DMS53 (cell line): ENCODE measurements around the gene FAT1.

Experiments used
- DNase-seq: peaks from one replicate; lab custom pipeline; 2025; lab: John Stamatoyannopoulos, UW

The FAT1 gene

DNA sequence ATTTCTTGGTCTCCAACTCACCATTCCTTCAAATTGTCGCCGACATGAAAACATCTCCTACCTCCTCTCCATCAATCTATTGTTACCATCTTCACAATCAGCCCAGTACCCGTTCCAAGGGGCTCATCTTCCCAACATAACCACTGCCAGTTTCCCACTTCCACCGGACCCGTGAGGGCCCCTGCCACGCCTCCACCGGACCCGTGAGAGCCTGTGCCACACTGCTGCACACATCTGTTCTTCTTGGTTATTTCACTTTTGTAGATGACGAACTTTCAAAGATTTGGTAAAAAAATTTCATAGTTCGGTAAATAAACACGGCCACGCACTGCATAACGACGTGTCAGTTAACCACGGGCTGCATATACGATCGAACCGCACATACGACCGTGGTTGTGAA is 65.0 kb downstream of the FAT1 start:
- no peak for DNase-seq

DNA sequence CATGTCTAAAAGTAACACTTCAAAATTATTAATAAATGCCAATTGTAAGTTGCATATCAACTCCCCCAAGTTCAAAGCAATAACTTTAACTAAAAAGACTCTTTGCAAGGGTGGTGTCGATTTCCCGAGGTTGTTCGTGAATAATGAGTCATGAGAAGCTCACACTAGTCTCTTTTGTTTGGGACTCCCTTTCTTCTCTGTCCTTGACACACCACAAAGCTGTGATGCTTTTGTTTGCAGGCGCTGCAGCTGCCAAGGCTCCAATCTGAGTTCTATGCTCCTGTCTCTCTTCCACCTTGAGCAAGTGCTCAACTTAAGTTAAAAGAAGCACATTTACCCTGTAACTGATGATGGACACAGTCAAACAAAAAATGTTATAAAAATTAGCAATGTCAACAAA is 65.9 kb downstream of the FAT1 start:
- DNase-seq = peak; percentile 53

DNA sequence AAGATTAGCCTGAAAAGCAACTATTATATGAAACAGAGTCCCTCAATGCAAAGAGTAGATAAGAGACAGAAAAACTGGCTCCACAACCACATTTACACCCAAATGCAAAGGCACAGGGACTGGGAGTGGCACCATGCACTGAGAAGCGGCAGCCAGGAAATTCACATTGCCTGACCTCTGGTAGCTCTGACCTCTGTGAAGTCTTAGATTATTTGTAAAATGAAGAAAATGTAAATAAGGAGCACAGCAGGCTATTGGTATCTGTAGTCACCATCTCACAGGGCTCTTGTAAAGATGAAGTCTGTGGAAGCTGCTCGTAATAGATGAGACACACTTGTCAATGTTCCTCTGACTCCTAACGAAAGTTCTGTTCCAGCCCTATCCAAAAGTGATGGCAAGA is 69.7 kb downstream of the FAT1 start:
- DNase-seq = no peak

DNA sequence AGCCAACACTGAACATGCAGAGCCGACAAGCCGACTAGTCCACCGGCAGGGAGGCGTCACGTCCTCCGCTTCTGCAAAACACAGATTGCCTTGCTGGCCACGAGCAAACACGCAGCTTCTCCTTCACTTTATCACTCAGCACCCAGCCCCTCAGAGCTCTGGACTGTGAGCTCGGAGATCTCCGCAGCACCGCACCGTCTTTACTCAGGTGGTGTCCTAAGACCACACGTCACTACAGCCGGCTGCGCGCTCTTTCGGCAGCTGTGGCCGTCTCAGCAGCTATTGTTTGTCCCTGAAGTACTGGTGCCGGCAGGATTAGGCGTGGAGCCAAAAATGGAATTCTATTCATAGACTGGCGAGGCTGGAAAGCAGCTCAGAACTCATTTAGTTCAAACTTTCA is 72.0 kb downstream of the FAT1 start:
- peak; percentile 93 for DNase-seq

DNA sequence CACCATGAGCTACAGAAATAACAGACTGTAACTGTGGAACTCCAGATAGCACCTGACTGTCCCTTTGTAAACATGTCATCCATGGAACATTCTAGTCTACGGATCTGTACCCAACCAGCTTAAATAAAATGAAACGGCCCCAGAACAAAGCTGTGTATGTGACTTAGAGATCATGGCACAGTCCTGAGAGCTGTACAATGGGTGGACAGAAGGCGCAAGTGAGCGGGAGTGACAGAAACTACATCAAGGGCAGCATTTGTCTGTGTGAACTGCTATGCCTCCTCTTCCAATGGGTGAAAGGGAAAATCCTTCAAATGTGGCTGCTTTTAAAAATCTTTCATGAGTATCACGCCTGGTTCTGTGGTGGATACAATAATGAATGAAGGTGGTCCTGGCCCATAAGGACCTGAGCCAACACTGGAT is 72.5 kb downstream of the FAT1 start:
- peak; percentile 78 for DNase-seq

DNA sequence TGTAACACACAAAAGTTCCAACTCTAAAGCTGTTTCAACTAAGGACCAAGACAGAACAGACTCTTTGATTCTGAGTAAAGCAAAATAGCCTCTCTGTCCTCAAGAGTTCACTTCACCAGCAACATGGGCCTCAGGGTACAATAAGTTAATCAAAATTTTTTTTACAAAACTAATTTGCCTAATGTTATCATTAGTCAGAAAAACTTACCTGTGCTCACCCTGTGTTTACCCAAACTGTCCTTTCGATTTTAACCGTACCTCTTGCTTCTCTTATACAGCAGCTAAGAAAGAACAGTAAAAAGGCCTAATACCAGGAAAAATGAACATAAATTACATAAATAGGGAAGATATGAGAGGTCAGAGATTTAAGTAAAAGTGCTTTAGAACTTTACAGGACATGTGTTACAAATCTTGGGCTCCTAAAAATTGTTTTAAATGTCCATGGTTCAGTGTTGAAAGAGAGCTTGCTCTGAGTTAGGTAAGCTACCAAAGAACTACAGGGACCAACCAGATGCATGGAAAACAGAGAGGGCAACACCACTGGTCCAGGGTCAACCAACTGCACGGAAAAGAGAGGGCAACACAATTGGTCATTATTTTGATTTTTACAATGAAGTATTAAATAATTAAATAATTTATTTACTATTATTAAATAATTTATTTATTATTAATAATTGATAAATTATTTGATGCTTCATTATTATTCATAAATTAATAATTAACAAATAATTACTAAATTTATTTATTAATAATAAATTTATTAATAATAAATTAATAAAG is 73.1 kb downstream of the FAT1 start:
- DNase-seq = peak; percentile 10

DNA sequence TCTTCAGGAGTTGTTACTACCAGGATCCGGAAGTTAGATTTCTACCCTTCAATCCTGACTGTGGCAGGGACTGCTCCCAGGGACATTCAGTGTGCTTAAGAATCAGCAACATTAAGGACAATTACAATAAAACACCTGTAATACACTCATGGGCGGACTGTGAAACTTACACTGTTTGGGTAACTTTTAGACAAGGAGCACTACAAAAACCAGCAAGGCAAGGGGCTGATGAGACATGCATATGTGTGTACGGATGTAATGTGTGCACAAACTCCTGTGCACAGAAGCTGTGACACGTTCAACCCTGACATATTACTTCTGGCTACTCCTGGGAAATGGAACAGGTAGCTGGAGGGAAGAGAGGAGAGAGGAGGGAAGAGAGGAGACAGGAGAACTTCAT is 75.8 kb downstream of the FAT1 start:
- DNase-seq = no peak

DNA sequence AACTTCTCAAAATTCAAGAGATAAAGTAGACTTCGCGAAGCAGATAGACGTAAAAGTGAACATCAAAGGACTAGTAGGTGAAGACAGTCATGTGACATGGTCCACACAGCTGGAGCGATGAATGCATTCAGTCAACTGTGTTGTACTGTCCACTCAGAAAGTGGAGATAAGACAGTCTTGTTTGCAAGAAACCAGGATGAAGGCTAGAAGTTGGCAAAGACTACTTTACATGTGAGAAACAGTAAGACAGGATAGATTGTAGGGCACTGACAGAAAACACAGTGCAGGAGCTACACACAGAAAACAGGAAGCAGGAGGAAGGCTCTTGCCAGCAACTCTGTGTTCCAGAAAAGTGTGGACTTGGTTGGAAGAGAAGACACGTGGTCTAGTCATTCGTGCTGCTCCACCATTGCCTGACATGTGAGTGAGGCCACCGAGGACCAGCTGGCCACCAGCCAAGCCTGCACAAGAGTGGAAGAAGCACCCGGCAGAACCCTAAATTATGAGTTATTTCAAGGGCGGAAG is 78.9 kb downstream of the FAT1 start:
- peak; percentile 22 for DNase-seq

DNA sequence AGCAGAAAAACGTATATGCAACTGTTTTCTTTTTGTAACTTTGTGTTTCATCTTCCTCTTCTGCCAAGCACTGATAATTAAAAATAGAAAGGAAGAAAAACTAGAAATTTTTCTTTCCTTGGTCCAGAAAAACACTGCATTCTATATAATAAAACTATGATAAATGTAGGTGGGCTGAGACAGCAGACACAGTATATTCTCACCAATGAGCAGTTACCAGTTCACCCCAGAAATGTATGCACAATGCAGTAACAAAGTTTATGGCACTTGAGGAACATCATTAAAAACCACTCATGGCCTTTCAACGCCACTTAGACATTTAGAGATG is 79.4 kb downstream of the FAT1 start:
- DNase-seq = peak; percentile 18

DNA sequence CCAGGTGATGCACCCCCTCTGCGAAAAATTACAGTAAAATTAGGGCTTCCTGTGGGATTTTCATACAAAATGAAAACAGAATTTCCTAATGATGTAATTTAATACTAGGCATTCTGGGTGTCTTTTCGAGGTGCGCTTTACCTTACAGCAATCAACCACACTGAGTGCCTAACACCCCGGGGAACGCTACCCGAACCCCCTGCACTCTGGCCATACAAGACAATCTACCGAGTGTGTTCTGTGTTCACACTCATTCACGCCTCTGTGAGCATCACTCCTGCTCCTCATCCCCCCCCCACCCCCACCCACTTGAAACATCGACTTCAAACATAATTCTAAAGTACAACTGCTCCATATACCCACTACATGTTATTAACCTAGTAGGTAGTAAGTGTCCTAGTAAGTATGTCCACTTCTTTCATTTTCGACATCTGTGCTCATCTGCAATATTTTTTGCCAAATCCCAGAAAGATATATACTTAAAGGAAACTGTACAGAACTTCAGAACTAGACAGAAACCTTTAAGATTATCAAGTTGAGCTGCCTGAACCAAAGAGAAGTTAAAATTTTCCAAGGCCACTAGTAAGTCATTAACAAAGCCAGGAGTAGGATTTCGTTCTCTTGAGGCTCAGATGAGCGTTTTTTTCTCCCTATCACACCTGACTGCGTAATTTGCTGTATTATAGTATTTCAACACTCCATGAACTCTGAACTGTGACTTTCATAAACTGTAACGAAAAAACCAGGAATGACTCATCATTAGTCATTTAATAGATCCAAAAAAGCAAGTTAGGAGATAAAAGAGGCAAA is 80.0 kb downstream of the FAT1 start:
- DNase-seq = peak; percentile 60

DNA sequence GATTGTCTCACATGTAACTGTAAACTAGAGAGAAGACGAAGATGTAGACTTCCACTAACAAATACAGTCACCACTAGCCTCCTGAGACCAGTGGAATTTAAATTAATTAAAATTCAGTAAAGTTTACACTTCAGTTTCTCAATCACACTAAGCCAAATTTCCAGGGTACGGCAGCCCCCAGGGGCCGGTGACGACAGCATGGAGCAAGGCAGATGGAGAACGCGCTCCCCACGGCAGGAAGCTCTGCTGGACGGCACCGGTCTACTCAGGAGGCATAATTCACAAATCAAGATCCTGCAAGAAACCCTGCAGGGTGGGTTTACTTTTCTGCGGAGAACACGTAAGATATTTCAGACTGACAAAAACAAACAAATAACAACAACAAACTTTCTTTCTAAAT is 80.7 kb downstream of the FAT1 start:
- no peak for DNase-seq

DNA sequence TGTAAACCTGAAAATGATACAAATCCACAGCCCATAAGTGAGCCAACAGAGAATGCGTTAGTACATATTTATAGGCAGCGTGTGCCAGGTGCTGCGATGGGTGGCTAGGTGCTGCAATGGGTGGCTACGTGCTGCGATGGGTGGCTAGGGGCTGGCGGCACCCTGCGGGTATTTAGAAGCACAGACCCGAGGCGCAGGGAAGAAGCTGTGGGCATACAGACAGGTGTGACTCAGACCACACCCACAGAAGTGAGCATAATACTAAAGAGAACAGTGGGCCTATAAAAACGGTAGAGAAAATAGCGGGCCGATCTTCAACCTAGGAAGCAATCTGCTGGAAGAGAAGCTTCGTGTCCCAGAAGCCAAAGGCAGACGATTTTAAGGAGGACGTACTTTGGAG is 81.1 kb downstream of the FAT1 start:
- no peak for DNase-seq

DNA sequence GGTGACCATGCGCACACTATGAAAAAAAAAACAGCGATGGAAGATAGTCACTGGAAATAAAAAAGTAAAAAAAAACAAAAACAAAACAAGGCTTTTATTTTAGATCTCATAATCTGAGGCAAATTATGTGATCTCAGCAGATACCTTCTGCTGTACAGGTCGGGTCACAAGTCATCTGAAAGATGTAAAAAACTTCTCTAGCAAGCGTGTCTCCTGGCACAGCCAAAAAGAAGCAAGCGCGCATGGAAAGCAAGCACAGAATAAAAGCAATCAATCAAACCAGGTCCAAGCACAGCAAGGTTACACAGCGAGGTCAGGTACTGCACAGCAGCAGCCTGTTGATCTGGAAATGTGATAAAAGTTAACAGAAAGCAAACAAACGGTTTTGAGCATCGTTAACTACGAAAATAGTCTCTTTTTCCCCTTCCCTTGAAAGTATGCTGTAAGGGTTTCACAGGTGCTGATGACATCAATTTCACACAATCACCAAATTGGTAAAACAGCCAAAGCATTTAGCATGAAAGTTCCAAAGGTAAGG is 89.0 kb downstream of the FAT1 start:
- no peak for DNase-seq

DNA sequence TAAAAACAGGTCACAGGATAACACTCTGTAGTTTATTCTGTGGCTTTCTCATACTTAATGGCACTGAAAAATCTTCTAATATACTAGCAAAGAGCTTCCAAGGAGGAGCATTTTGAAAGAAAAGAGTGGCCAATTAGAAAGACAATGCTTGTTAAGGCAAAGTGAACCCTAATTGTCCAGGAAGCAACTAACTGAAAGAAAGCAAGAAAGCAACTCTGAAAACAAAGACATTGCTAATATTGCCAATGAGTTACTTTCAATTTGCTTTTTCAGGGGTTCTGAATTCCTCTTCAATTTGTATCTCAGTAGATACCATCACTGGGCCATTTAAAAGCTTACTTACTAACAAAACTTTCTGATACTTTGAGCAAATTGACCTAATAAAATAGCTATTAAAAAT is 89.8 kb downstream of the FAT1 start:
- DNase-seq = no peak

DNA sequence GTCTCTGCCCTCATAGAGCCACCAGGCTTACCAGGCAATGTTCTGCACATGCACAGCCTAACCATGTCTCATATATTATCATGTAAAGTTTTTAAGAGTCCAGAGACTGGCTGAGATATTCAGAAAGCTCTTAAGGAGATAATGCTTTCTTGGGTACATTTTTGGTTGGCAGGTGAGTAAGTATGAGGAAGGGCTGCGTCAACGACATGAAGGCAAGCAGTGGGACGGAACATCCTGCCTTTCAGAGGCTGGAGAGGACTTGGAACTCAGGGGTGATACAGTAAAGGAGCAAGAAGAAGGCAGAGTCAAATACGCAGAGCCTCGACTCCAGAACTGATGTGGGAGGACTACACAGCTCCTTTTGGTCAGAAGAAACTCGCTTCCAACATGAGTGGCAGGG is 93.5 kb downstream of the FAT1 start:
- DNase-seq = no peak

DNA sequence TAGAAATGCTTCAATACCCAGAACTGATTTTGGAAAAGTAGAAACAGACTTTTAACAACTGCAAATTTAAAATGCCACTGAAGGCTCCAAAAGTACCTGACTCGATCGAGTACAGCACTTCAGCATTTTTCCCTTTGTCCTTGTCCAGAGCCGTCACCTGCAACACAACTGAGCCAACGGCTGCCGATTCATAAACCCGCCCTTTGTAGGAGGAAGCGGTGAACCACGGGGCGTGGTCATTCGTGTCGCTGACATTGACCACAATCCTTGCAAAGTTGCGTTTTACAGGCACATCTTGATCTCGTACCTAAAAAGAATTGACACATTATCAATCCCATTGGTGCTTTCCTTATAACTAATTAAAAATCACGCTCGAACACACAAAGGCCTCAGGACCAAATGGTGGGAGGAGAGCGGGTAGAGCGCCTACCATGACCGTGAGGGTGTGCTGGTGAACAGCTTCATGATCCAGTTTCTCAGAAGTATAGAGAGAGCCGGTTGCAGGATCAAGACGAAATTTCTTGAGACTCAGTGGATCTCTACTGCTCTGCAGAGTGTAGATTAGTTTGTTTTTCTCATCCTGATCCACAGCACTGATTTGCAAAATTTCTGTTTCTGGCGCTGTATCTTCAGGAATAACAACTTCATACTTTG is 95.5 kb downstream of the FAT1 start:
- no peak for DNase-seq

DNA sequence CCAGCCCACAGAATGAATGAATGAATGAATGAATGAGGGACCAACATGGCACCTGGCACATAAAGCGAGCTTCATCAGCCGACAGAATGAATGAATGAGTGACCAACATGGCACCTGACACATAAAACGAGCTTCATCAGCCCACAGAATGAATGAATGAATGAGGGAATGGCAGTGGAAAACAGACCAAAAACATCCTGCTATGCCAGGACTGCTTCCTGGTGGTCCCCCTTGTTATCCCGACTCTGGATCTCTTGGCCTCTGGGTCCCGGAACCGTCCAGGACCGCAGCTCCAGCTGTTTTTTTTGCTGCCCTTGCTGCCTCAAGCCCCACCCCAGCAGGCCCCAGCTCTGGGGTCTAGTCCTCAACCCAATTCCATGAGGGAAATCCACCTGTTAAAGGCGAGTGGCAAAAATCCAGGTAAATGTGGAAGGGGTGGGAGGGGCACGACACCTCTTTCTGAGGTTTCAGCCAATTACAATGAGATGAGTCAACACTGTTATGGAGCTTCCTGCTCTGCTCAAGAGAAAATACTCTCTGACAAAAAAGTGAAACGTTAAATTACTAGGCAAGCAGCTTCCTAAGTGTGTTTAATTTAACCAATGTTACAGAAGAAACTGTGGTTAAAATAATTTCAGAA is 96.3 kb downstream of the FAT1 start:
- DNase-seq = peak; percentile 51

DNA sequence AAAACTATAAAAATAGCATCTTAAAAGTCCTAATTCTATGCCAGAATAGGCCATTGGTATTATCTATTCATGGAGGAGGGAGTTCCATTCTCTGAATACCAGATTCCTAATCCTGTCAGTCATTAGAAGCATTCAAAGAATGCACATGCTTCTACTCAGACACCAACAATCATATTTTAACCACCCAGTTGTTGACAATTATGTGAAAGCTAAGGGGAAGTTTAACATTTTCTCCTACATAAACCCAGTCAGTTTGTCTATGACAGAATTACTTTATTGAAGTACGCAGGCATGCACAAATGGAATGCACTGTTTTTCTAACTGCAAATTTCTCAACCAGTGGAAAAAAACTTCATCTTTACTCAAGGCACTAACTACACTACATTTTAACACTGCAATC is 98.7 kb downstream of the FAT1 start:
- DNase-seq = no peak

DNA sequence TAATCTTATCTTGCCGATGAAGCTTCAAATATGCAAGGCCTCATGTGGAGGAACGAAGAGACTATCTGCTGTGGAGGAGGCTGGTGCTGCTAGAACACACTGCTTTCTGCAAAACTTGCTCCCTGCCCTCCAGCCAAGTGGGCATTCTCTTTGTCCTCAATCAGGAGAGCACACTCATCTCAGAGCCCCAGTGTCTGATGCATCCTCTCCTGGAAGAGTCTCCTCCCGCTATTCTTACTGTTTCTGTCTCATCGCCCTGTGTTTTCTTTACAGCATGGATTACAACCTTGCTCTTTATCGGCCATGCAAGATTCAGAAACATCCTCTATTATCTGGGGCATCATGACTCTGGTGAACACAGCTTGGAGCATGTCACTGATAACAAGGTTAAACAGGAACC is 100.1 kb downstream of the FAT1 start:
- no peak for DNase-seq

DNA sequence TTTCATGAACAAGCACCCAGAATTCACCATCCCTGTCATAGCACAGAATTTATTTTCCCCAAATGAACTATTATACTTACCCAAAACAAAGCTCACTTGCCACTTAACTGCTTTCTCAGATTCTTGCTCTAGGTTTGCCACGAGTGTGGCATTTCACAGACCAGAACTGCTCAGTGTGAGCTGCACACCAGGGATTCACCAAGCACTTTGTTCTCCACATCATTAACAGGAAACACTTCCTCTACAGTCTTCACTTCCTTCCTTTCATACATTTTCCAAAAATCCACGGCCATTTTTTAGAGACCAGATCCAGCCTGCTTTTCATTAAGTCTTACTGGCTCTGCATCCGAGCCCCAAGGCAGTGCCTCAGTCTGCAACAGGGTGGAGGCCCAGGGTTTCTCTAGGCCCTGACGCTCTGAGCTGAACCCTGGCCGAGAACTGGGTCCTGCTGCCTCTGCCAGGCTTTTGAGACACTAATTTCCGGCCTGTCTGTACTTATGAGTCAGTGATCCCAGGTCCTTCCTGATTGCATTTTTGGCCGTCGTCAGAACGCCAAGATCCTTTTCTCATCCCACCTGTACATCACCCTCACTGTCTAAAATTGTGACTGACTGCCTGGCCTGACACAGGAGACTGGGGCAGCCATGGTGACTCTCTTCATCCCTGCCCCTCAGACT is 100.7 kb downstream of the FAT1 start:
- no peak for DNase-seq

DNA sequence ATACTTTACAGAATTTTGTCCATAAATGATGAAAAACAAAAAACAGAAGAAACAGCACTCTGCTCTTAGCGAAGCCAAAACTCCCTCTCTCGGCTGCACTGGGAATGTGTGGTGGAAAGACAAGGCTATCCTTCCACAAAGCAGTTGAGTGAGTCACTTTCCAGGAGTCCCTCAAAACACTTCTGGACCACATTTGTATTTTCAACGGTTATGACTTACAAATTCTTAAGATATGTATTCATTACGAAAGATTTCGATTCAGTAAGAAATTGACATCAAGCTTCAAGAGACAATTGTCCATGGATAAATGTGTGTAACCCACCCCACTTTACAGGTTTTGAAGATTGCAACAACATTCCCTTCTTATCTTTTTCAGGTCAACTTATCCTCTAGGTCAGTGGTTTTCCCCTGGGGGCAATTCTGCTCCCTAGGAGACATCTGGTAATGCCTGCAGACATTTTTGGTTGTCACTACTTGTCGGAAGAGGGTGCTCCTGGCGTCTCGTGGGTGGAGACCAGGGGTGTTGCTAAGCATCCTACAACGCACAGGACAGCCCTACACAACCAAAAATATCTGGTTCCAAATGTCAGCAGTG is 101.6 kb downstream of the FAT1 start:
- DNase-seq = no peak
